BJ (cell line): ENCODE data around the gene ARL5C. TPM values are rescaled to one million over a fixed set of nuclear protein-coding genes. Genes with fewer than 3 reads are reported as not detected.

Source experiments
- CTCF ChIA-PET: fragments of 350-600 bp; formaldehyde crosslinking; extraction: SDS; loops from one replicate; lab custom pipeline; 2021; ENCODE audit warnings: antibody characterized with exemption, inconsistent platforms; lab: Yijun Ruan, JAX
- POLR2A ChIA-PET: fragments of 300-600 bp; sonication (Branson Sonifier 250); formaldehyde crosslinking; extraction: SDS; loops from one replicate; lab custom pipeline; 2021; ENCODE audit warnings: antibody characterized with exemption; lab: Charles Lee
- DNase-seq: peaks from one replicate; pipeline ENCODE4 v3.0.0-alpha.2; 2011; ENCODE audit warnings: low read depth
- H3K27me3 ChIP-seq: 2 replicates; pipeline ENCODE4 v1.6.0; 2011; ENCODE audit warnings: low read length; ENCODE audit not compliant: control insufficient read depth, insufficient read depth
- H3K36me3 ChIP-seq: 2 replicates; pipeline ENCODE4 v1.5.1; 2011; ENCODE audit warnings: low read length; ENCODE audit not compliant: control insufficient read depth, insufficient read depth
- H3K4me3 ChIP-seq: 2 replicates; pipeline ENCODE4 v1.5.1; 2011; ENCODE audit warnings: low read depth, mild to moderate bottlenecking, control low read depth, low read length
- CTCF ChIP-seq: IDR thresholded peaks from 2 replicates; pipeline ENCODE4 v1.5.1; 2011; ENCODE audit warnings: low read depth, mild to moderate bottlenecking, control low read depth, inconsistent platforms, low read length, moderate library complexity; ENCODE audit not compliant: insufficient read depth
- polyA plus RNA-seq: library from polyadenylated mRNA; depleted of rRNA; stranded (reverse); fragments of >200 nt; gene quantifications from 2 replicates; pipeline ENCODE4 v1.2.3, GENCODE V29; 2011

ARL5C gene
- polyA plus RNA-seq, 1 experiment: not detected

GRCh38 chr17:39118674-39119419 lies 47.1 kb downstream of the ARL5C start:
- Histone ChIP-seq H3K36me3 (no peaks in the 10 kb centered on the region), H3K27me3 (peaks cover 2% of the 10 kb centered on the region; the same call in 1 of the 2 replicates), H3K4me3 (no peak overlapping the region)
- POLR2A ChIA-PET: no interaction called here
- CTCF ChIA-PET: no interaction called here
- TF ChIP-seq CTCF: no peak
- DNase-seq: no peak

GRCh38 chr17:39116224-39116623 lies 49.7 kb downstream of the ARL5C start:
- ChIA-PET POLR2A (no interaction called here), CTCF (interaction anchor here (1.2 to 1.7 kb wide), 2 partner anchors 36 to 129 kb away, joined by 3 to 4 read pairs; partner anchors contain the start of gene PLXDC1)
- no peak for TF ChIP-seq CTCF
- DNase-seq: no peak
- no peaks in the 10 kb centered on the region for H3K27me3 ChIP-seq
- H3K4me3 ChIP-seq: no peak overlapping the region
- no peaks in the 10 kb centered on the region for H3K36me3 ChIP-seq

- DNase-seq: no peak
- POLR2A ChIA-PET: no interaction called here
- CTCF ChIA-PET: interaction anchor here (0.7 to 2.1 kb wide), 7 partner anchors 8 to 132 kb away, joined by 3 to 8 read pairs (median 5); partner anchors contain the start of gene PLXDC1
These were observed 50.8 kb downstream of the ARL5C start for GRCh38 chr17:39115135-39115534.

GRCh38 chr17:39114723-39115122 lies 51.2 kb downstream of the ARL5C start:
- ChIA-PET POLR2A (no interaction called here), CTCF (interaction anchor here (0.7 to 2.1 kb wide), 5 partner anchors 9 to 132 kb away, joined by 3 to 8 read pairs (median 7); no protein-coding TSS in a partner anchor)
- no peak for DNase-seq
- no peaks in the 10 kb centered on the region for H3K36me3 ChIP-seq
- H3K27me3 ChIP-seq: no peaks in the 10 kb centered on the region
- H3K4me3 ChIP-seq: no peak overlapping the region
- TF ChIP-seq CTCF: no peak

More at GRCh38 chr17:39115135-39115534, 50.8 kb downstream of the ARL5C start:
- Histone ChIP-seq H3K36me3 (no peaks in the 10 kb centered on the region), H3K4me3 (no peak overlapping the region), H3K27me3 (no peaks in the 10 kb centered on the region)
- no peak for TF ChIP-seq CTCF

- Histone ChIP-seq H3K27me3 (no peaks in the 10 kb centered on the region; the same call in 1 of the 2 replicates), H3K4me3 (no peak overlapping the region), H3K36me3 (no peaks in the 10 kb centered on the region)
- no peak for DNase-seq
- POLR2A ChIA-PET: no interaction called here
- no peak for TF ChIP-seq CTCF
- CTCF ChIA-PET: interaction anchor here (1.6 to 2.1 kb wide), 3 partner anchors 9 to 131 kb away, joined by 7 to 8 read pairs (median 7); no protein-coding TSS in a partner anchor
These were observed 52.1 kb downstream of the ARL5C start for GRCh38 chr17:39113871-39114270.
